Endothelial cell of umbilical vein (primary cell): ENCODE measurements around the gene HSFX2.
A peak's percentile ranks its signal among the peaks of the same experiment; 100 is the strongest.

Source experiments
- TF ChIP-seq, protein P1 (sequence below), 2 donors: IDR thresholded peaks; 1 replicate in 1 of 2; 2 replicates in 1 of 2; pipeline ENCODE4 v1.5.1; 2011; ENCODE audit warnings: low read length in 2 of 2, mild to moderate bottlenecking in 2 of 2, moderate library complexity in 2 of 2, control low read depth in 1 of 2, inconsistent platforms in 1 of 2, low read depth in 1 of 2; ENCODE audit not compliant: insufficient read depth in 1 of 2; ENCODE audit errors: extremely low read depth in 1 of 2
- TF ChIP-seq, protein P2 (sequence below): IDR thresholded peaks from 2 replicates; pipeline ENCODE4 v1.6.1; 2011; ENCODE audit not compliant: insufficient read depth, insufficient read length

- TF ChIP-seq, protein P1, sequence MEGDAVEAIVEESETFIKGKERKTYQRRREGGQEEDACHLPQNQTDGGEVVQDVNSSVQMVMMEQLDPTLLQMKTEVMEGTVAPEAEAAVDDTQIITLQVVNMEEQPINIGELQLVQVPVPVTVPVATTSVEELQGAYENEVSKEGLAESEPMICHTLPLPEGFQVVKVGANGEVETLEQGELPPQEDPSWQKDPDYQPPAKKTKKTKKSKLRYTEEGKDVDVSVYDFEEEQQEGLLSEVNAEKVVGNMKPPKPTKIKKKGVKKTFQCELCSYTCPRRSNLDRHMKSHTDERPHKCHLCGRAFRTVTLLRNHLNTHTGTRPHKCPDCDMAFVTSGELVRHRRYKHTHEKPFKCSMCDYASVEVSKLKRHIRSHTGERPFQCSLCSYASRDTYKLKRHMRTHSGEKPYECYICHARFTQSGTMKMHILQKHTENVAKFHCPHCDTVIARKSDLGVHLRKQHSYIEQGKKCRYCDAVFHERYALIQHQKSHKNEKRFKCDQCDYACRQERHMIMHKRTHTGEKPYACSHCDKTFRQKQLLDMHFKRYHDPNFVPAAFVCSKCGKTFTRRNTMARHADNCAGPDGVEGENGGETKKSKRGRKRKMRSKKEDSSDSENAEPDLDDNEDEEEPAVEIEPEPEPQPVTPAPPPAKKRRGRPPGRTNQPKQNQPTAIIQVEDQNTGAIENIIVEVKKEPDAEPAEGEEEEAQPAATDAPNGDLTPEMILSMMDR (IDR thresholded peaks at IDR 0.05; ENCODE audit: extremely low read depth in 1 of 2, insufficient read depth in 1 of 2, low read depth in 1 of 2, low read length in 2 of 2), result peak in 1 of 2 donors; percentile 7
- TF ChIP-seq, protein P2, sequence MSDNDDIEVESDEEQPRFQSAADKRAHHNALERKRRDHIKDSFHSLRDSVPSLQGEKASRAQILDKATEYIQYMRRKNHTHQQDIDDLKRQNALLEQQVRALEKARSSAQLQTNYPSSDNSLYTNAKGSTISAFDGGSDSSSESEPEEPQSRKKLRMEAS, result no peak
Measured at GRCh38 chrX:149630681-149631233, 35.6 kb upstream of the HSFX2 start.
